ENCODE data around the gene RIPOR2. TPM values are rescaled to one million over a fixed set of nuclear protein-coding genes. Genes with fewer than 3 reads are reported as not detected.
A peak's percentile ranks its signal among the peaks of the same experiment; 100 is the strongest.

Gene RIPOR2
- total RNA-seq, 2 experiments from 2014 or later, result 18.0 to 28.9 TPM

DNA sequence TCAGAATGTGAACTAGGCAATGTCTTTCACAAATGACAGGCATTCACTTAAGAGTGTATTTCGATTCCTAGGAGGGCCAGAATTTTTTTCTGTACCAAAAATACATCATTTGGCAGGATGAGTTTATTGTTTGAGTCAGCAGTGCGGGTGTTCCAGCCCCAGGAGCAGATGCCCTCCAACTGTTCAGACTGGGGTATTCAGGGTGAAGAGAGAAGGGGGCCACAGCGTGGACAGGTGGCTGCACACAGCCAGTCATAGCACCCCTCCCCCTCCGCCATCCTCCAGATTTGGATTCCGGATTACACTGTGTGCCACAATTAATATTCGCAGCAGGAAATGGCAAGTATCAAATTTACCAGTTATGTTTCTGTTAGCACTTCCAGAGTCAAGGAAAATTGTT, 38.6 kb downstream of the RIPOR2 start:
- CTCF ChIA-PET (ENCODE audit: unreplicated experiment), result no interaction called here
- BruUV-seq (replicated peaks), result no TSS peak
- no peaks in the 10 kb centered on the region; the same call in 1 of the 2 replicates for H3K36me3 ChIP-seq (ENCODE audit: insufficient read depth, low read length)

DNA sequence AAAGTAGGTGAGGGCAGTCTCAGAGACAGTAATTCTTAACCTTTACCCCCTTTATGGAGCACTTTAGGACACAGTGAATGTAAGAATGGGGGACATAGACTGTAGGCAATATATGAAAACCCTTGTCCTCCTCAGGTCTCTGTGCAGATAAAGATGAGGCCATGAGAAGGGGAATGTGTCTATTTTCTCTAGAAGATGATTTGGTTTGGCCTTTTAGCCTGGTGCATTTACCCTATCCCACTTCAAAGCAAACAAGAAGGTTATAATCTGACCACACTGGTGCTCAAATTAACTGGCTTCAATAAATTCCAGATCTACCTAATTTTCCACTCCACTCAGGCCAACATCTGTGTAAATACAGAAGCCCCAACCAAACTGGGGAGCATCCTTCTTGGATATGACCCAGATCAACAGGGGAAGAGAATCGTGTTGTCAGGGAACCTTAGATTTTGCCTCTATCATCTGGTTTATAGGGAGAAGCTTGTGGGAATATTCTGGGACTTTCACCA, 42.4 kb downstream of the RIPOR2 start:
- no peak overlapping the region for H2AFZ ChIP-seq (ENCODE audit: low read length)
- no TSS peak for BruUV-seq (replicated peaks)
- no peak for DNase-seq (ENCODE audit: low spot score)
- POLR2A ChIA-PET, result interaction anchor here (0.6 to 1.0 kb wide), 2 partner anchors 16 to 78 kb away, joined by 3 read pairs; no protein-coding TSS in a partner anchor
- TF ChIP-seq, protein P1, sequence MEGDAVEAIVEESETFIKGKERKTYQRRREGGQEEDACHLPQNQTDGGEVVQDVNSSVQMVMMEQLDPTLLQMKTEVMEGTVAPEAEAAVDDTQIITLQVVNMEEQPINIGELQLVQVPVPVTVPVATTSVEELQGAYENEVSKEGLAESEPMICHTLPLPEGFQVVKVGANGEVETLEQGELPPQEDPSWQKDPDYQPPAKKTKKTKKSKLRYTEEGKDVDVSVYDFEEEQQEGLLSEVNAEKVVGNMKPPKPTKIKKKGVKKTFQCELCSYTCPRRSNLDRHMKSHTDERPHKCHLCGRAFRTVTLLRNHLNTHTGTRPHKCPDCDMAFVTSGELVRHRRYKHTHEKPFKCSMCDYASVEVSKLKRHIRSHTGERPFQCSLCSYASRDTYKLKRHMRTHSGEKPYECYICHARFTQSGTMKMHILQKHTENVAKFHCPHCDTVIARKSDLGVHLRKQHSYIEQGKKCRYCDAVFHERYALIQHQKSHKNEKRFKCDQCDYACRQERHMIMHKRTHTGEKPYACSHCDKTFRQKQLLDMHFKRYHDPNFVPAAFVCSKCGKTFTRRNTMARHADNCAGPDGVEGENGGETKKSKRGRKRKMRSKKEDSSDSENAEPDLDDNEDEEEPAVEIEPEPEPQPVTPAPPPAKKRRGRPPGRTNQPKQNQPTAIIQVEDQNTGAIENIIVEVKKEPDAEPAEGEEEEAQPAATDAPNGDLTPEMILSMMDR (conservative IDR thresholded peaks at IDR 0.05; ENCODE audit: low read length), result no peak
- TF ChIP-seq EZH2phosphoT487 (IDR thresholded peaks at IDR 0.05; ENCODE audit: borderline replicate concordance, low read depth, low read length), result no peak
- H3K4me2 ChIP-seq (ENCODE audit: low read length), result peak overlapping the region; percentile 6
- H3K4me1 ChIP-seq (ENCODE audit: insufficient read depth, low read length, poor library complexity, severe bottlenecking), result peaks cover 67% of the 10 kb centered on the region
- intact Hi-C loops (cut with micrococcal nuclease; ENCODE audit: unreplicated experiment), result no loop called here
- peaks cover 38% of the 10 kb centered on the region; the same call in 1 of the 2 replicates for H3K79me2 ChIP-seq (ENCODE audit: insufficient read depth, low read depth, low read length)
- CTCF ChIA-PET (ENCODE audit: unreplicated experiment), result no interaction called here
- no peaks in the 10 kb centered on the region for H4K20me1 ChIP-seq (ENCODE audit: insufficient read depth, low read length)
- H3K27ac ChIP-seq (ENCODE audit: low read depth, low read length, poor library complexity, severe bottlenecking), result peak overlapping the region; percentile 83
- no peaks in the 10 kb centered on the region for H3K36me3 ChIP-seq (ENCODE audit: insufficient read depth, low read length)
- no peaks in the 10 kb centered on the region for H3K9me2 ChIP-seq (ENCODE audit: insufficient read depth, low read length)
- H3K9me3 ChIP-seq (ENCODE audit: low read length), result no peaks in the 10 kb centered on the region
- H3K4me3 ChIP-seq (ENCODE audit: low read depth, low read length, poor library complexity, severe bottlenecking), result no peak overlapping the region

More for the DNA sequence above, 38.6 kb downstream of the RIPOR2 start:
- H3K9me2 ChIP-seq (ENCODE audit: insufficient read depth, low read length), result no peaks in the 10 kb centered on the region
- H3K27ac ChIP-seq (ENCODE audit: low read depth, low read length, poor library complexity, severe bottlenecking), result no peak overlapping the region
- intact Hi-C loops (cut with micrococcal nuclease; ENCODE audit: unreplicated experiment), result no loop called here
- no peak overlapping the region for H3K4me3 ChIP-seq (ENCODE audit: low read depth, low read length, poor library complexity, severe bottlenecking)
- H3K4me2 ChIP-seq (ENCODE audit: low read length), result no peak overlapping the region
- H3K79me2 ChIP-seq (ENCODE audit: insufficient read depth, low read depth, low read length), result peaks cover 44% of the 10 kb centered on the region; the same call in 1 of the 2 replicates
- no peaks in the 10 kb centered on the region for H4K20me1 ChIP-seq (ENCODE audit: insufficient read depth, low read length)
- TF ChIP-seq EZH2phosphoT487 (IDR thresholded peaks at IDR 0.05; ENCODE audit: borderline replicate concordance, low read depth, low read length), result no peak
- TF ChIP-seq, protein P1 (conservative IDR thresholded peaks at IDR 0.05; ENCODE audit: low read length), result no peak
- no peaks in the 10 kb centered on the region for H3K9me3 ChIP-seq (ENCODE audit: low read length)
- POLR2A ChIA-PET, result interaction anchor here (0.7 kb wide), 1 partner anchor 9 kb away, joined by 3 read pairs; no protein-coding TSS in a partner anchor
- DNase-seq (ENCODE audit: low spot score), result no peak
- peaks cover 67% of the 10 kb centered on the region for H3K4me1 ChIP-seq (ENCODE audit: insufficient read depth, low read length, poor library complexity, severe bottlenecking)
- H2AFZ ChIP-seq (ENCODE audit: low read length), result no peak overlapping the region

DNA sequence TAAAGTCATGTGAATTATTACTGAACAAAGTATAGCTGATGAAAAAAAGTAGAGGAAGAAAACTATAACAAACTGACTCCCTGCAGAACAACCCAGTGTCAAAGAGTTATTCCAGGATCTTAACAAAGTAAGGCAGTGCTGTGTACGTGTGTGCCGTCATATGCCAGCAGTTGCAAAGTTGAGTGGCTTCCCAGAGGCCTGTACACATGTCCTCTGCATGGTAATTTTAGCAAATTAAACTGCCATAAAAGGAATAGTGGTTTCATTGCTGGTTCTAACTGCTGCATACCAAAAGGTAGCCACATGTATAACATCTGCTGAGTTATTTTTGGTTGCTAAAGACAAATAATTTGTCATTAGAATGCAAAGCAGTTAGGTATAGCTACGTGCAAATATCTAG, 44.8 kb downstream of the RIPOR2 start:
- H3K36me3 ChIP-seq (ENCODE audit: insufficient read depth, low read length), result no peaks in the 10 kb centered on the region
- H3K4me3 ChIP-seq (ENCODE audit: low read depth, low read length, poor library complexity, severe bottlenecking), result peak overlapping the region; percentile 8
- peaks cover 88% of the 10 kb centered on the region for H3K4me1 ChIP-seq (ENCODE audit: insufficient read depth, low read length, poor library complexity, severe bottlenecking)
- no peaks in the 10 kb centered on the region for H4K20me1 ChIP-seq (ENCODE audit: insufficient read depth, low read length)
- no TSS peak for BruUV-seq (replicated peaks)
- peak overlapping the region; percentile 83 for H3K27ac ChIP-seq (ENCODE audit: low read depth, low read length, poor library complexity, severe bottlenecking)
- H3K9me2 ChIP-seq (ENCODE audit: insufficient read depth, low read length), result no peaks in the 10 kb centered on the region
- ChIA-PET POLR2A (interaction anchor here (0.5 to 1.9 kb wide), 13 partner anchors 8 to 1324 kb away, joined by 3 to 13 read pairs (median 3); no protein-coding TSS in a partner anchor), CTCF (ENCODE audit: unreplicated experiment) (interaction anchor here (1.0 to 1.2 kb wide), 2 partner anchors 30 to 101 kb away, joined by 3 read pairs; no protein-coding TSS in a partner anchor)
- peak overlapping the region; percentile 66 for H3K4me2 ChIP-seq (ENCODE audit: low read length)
- no peak for TF ChIP-seq EZH2phosphoT487 (IDR thresholded peaks at IDR 0.05; ENCODE audit: borderline replicate concordance, low read depth, low read length)
- intact Hi-C loops (cut with micrococcal nuclease; ENCODE audit: unreplicated experiment), result loop anchor here (2.0 kb wide), 1 partner anchor 18 kb away; no protein-coding TSS in a partner anchor
- H3K9me3 ChIP-seq (ENCODE audit: low read length), result no peaks in the 10 kb centered on the region
- peaks cover 57% of the 10 kb centered on the region; the same call in 1 of the 2 replicates for H3K79me2 ChIP-seq (ENCODE audit: insufficient read depth, low read depth, low read length)
- no peak overlapping the region; the same call in 1 of the 2 replicates for H2AFZ ChIP-seq (ENCODE audit: low read length)
- peak; percentile 80 for DNase-seq (ENCODE audit: low spot score)

Data from OCI-LY7 (cell line).